ENCODE measurements around the gene LMNA. TPM values are rescaled to one million over a fixed set of nuclear protein-coding genes. Genes with fewer than 3 reads are reported as not detected.

The LMNA gene
- total RNA-seq, 1 donor: 854 TPM

- no peaks in the 10 kb centered on the region for H3K36me3 ChIP-seq (ENCODE audit: insufficient read depth, low read length)
- no peak overlapping the region for H3K4me3 ChIP-seq (ENCODE audit: insufficient read depth, low read length)
- no peak for DNase-seq (ENCODE audit: insufficient read length, low spot score, missing footprints)
- H4K20me1 ChIP-seq (ENCODE audit: insufficient read depth, low read length): peaks cover 5% of the 10 kb centered on the region
- H2AFZ ChIP-seq (ENCODE audit: low read length): no peak overlapping the region
- H3K79me2 ChIP-seq (ENCODE audit: insufficient read depth, low read length): no peaks in the 10 kb centered on the region
- H3K4me2 ChIP-seq (ENCODE audit: insufficient read depth, low read length): no peak overlapping the region
- no peak for TF ChIP-seq CTCF (IDR thresholded peaks at IDR 0.05; ENCODE audit: extremely low read depth, low read depth, low read length)
- H3K9me3 ChIP-seq (ENCODE audit: low read depth, low read length): no peaks in the 10 kb centered on the region
- H3K4me1 ChIP-seq (ENCODE audit: insufficient read depth, low read length): peaks cover 7% of the 10 kb centered on the region
- peaks cover under 1% of the 10 kb centered on the region for H3K27me3 ChIP-seq (ENCODE audit: insufficient read depth, low read length)
- H3K27ac ChIP-seq (ENCODE audit: low read depth, low read length): no peak overlapping the region
Measured at GRCh38 chr1:156086256-156086662, 28.3 kb upstream of the LMNA start.

- no peak for DNase-seq (ENCODE audit: insufficient read length, low spot score, missing footprints)
- Histone ChIP-seq H3K4me1 (ENCODE audit: insufficient read depth, low read length) (no peaks in the 10 kb centered on the region), H4K20me1 (ENCODE audit: insufficient read depth, low read length) (peaks cover 5% of the 10 kb centered on the region), H3K27ac (ENCODE audit: low read depth, low read length) (no peak overlapping the region), H2AFZ (ENCODE audit: low read length) (no peak overlapping the region), H3K4me2 (ENCODE audit: insufficient read depth, low read length) (no peak overlapping the region), H3K4me3 (ENCODE audit: insufficient read depth, low read length) (no peak overlapping the region), H3K9me3 (ENCODE audit: low read depth, low read length) (no peaks in the 10 kb centered on the region), H3K79me2 (ENCODE audit: insufficient read depth, low read length) (no peaks in the 10 kb centered on the region), H3K27me3 (ENCODE audit: insufficient read depth, low read length) (no peaks in the 10 kb centered on the region), H3K36me3 (ENCODE audit: insufficient read depth, low read length) (no peaks in the 10 kb centered on the region)
- TF ChIP-seq CTCF (IDR thresholded peaks at IDR 0.05; ENCODE audit: extremely low read depth, low read depth, low read length): no peak
Measured at GRCh38 chr1:156089704-156090103, 24.8 kb upstream of the LMNA start.

GRCh38 chr1:156090138-156090839 lies 24.2 kb upstream of the LMNA start:
- H2AFZ ChIP-seq (ENCODE audit: low read length): no peak overlapping the region
- H3K9me3 ChIP-seq (ENCODE audit: low read depth, low read length): no peaks in the 10 kb centered on the region
- no peak overlapping the region for H3K4me3 ChIP-seq (ENCODE audit: insufficient read depth, low read length)
- H3K4me1 ChIP-seq (ENCODE audit: insufficient read depth, low read length): no peaks in the 10 kb centered on the region
- H4K20me1 ChIP-seq (ENCODE audit: insufficient read depth, low read length): peaks cover 5% of the 10 kb centered on the region
- TF ChIP-seq CTCF (IDR thresholded peaks at IDR 0.05; ENCODE audit: extremely low read depth, low read depth, low read length): no peak
- H3K79me2 ChIP-seq (ENCODE audit: insufficient read depth, low read length): no peaks in the 10 kb centered on the region
- no peak for DNase-seq (ENCODE audit: insufficient read length, low spot score, missing footprints)
- no peaks in the 10 kb centered on the region for H3K27me3 ChIP-seq (ENCODE audit: insufficient read depth, low read length)
- H3K36me3 ChIP-seq (ENCODE audit: insufficient read depth, low read length): no peaks in the 10 kb centered on the region
- H3K4me2 ChIP-seq (ENCODE audit: insufficient read depth, low read length): no peak overlapping the region
- H3K27ac ChIP-seq (ENCODE audit: low read depth, low read length): no peak overlapping the region

GRCh38 chr1:156090840-156091188 lies 23.7 kb upstream of the LMNA start:
- Histone ChIP-seq H3K4me3 (ENCODE audit: insufficient read depth, low read length) (no peak overlapping the region), H3K4me2 (ENCODE audit: insufficient read depth, low read length) (no peak overlapping the region), H3K9me3 (ENCODE audit: low read depth, low read length) (no peaks in the 10 kb centered on the region), H3K4me1 (ENCODE audit: insufficient read depth, low read length) (peaks cover under 1% of the 10 kb centered on the region), H3K27me3 (ENCODE audit: insufficient read depth, low read length) (no peaks in the 10 kb centered on the region), H2AFZ (ENCODE audit: low read length) (no peak overlapping the region), H3K79me2 (ENCODE audit: insufficient read depth, low read length) (peaks cover 2% of the 10 kb centered on the region), H3K27ac (ENCODE audit: low read depth, low read length) (no peak overlapping the region), H3K36me3 (ENCODE audit: insufficient read depth, low read length) (no peaks in the 10 kb centered on the region), H4K20me1 (ENCODE audit: insufficient read depth, low read length) (peaks cover 5% of the 10 kb centered on the region)
- peak; percentile 76 for TF ChIP-seq CTCF (IDR thresholded peaks at IDR 0.05; ENCODE audit: extremely low read depth, low read depth, low read length)
- peak; percentile 92 for DNase-seq (ENCODE audit: insufficient read length, low spot score, missing footprints)
